Lower leg skin (tissue), 3 donors: Measurements from ENCODE around the gene NBPF6.
"Not testable (repeated sequence)": the region's sequence is repeated elsewhere in the genome, so short reads cannot be mapped to it uniquely, and the experiment has no call there.

ENCODE experiments used
- CTCF ChIP-seq, 3 donors: fragments of 450-650 bp; IDR thresholded peaks; one replicate each; pipeline ENCODE4 v1.5.1; 2016; ENCODE audit warnings: antibody characterized with exemption in 3 of 3, mild to moderate bottlenecking in 3 of 3, moderate library complexity in 2 of 3
- POLR2A ChIP-seq, 2 donors: fragments of 450-650 bp; IDR thresholded peaks; one replicate each; pipeline ENCODE4 v1.6.1; 2016 to 2017; ENCODE audit warnings: antibody characterized with exemption in 2 of 2, mild to moderate bottlenecking in 1 of 2, moderate library complexity in 1 of 2

GRCh38 chr1:108411098-108411833 is 38.9 kb upstream of the NBPF6 start:
- not testable (repeated sequence) for TF ChIP-seq CTCF, POLR2A (IDR thresholded peaks at IDR 0.05)
